GM19238 (cell line): ENCODE measurements around the gene LMOD1.

Source experiments
- DNase-seq: peaks from one replicate; pipeline ENCODE4 v3.0.0; 2011; ENCODE audit warnings: low spot score; ENCODE audit not compliant: insufficient read length

The LMOD1 gene

GRCh38 chr1:201894343-201895119, 51.8 kb downstream of the LMOD1 start:
- no peak for DNase-seq

DNA sequence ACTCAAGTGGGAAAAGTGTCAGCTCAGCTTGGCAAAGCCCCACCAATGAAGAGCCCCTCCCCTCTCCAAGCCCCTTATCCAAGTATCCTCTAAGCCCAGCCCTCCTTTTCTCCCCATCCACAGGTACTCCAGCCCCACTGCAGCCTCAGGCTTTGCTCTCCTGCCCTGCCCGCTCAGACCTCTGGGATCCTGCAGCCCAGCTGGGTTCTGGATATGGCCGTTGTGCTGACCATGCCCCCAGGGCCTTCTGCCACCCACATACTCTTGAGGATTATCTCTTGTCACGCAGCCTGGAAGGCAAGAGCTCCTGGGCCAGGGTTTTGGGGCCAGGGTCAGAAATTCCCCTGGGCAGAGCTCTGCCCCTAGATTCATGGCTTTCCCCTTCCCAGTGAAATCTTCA, 52.9 kb downstream of the LMOD1 start:
- no peak for DNase-seq

DNA sequence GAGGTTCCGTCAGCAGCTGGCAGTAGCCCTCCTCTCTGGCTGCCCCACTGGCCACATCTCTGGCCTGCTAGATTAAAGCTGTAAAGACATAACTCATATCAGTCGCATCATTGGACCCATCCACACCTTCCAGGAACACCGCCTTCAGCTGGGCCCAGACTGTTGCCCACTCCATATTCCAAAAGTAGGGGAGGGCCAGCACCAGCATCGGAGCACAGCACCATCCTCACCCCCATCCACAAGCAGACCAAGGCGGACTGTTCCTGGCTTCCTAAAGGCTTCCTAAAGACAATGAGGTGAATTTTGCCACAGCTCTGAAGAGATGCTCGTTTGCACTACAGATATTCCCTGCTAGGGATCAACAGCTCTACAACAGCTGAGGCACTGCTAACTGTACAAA, 54.1 kb downstream of the LMOD1 start:
- DNase-seq, result no peak

GRCh38 chr1:201891451-201892045, 54.8 kb downstream of the LMOD1 start:
- no peak for DNase-seq

- DNase-seq, result no peak
These were observed 55.4 kb downstream of the LMOD1 start for GRCh38 chr1:201890806-201891450.

- no peak for DNase-seq
These were observed 56.1 kb downstream of the LMOD1 start for GRCh38 chr1:201890223-201890622.

GRCh38 chr1:201889090-201889968, 57.0 kb downstream of the LMOD1 start:
- DNase-seq, result no peak

DNA sequence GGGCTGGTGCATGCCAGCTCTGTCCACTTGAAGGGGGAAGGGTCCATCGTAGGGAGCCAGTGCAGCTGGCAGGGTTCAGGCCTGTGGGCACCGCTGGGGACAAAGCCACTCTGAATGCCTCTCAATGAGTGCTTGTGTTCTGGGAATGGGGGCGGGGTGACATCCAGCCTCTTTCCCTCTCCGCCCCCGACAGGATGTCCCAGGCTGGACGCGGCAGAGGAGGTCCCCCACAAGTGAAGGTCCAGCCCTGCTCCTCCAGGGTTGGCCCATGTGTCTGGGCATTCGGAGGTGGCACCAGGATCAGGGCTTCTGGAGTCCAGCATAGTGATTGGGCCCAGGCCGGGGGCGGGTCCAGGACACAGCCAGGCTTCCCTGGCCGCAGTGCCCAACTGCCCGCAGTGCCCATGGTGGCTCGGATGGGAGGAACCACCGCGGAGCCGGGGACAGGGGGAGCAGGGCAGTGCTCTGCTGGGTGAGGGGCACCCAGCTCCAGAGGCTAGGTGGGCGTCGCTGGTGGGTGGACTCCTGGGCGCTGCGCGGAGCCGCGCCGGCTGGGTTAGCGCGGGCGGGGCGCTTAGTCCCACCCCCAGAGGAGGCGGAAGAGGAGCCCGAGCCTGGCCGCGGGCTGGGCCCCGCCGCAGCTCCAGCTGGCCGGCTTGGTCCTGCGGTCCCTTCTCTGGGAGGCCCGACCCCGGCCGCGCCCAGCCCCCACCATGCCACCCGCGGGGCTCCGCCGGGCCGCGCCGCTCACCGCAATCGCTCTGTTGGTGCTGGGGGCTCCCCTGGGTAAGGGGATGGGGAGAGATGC, 57.9 kb downstream of the LMOD1 start, which contains the start of gene SHISA4:
Gene SHISA4, plus strand, starts transcription at position 617 of the 808 bp plus-strand sequence. Its CDS starts 97 bp downstream, at position 714.
- no peak for DNase-seq

GRCh38 chr1:201887116-201887866, 59.1 kb downstream of the LMOD1 start:
- DNase-seq, result no peak

GRCh38 chr1:201886103-201886885, 60.1 kb downstream of the LMOD1 start:
- DNase-seq, result no peak

DNA sequence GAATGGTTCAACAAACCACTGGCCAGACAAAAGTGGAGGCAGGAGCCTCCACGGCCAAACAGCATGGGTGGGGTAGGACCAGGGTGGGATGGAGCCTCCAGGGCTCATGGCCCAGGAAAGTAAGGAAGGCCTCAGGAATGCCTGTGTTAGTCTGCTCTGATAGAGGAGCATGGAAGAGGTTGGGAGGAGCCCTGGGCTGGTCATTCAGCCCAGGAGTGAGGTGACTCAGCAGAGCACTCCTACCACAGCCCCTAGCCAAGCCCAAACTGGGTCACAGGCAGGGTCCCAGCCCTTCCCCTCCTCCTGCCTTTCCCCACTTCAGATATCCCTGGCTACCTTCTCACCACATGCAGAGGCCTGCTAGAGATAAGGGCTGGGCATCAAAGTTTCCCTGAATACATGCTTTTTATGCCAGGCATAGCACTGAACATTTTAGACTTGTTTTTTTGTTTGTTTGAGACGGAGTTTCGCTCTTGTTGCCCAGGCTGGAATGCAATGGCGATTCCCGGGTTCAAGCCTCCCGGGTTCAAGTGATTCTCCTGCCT, 60.7 kb downstream of the LMOD1 start:
- DNase-seq, result no peak

- DNase-seq, result no peak
These were observed 61.9 kb downstream of the LMOD1 start for GRCh38 chr1:201884425-201884824.

GRCh38 chr1:201883786-201884185, 62.6 kb downstream of the LMOD1 start:
- no peak for DNase-seq

DNA sequence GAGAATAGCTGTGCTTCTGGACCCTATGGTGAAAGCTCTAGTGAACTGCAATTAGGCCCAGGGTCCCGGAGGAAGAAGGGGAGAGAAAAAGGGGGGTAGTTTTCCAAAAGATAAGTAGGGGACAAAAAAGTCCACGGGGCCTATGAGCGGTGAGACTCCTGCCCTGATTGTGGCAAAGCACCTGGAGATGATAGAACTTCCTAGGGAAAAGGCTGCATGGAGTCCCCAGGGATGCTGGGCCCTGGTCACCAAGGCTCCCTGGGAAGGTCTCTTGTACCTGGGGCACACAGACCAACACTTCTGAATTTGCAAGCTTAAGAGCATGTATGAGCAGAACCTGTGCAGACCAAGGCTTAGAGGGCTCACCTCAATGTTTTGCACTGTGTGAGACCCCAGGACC, 63.1 kb downstream of the LMOD1 start:
- DNase-seq, result no peak

- no peak for DNase-seq
These were observed 63.6 kb downstream of the LMOD1 start for GRCh38 chr1:201882665-201883132.

GRCh38 chr1:201881617-201882016, 64.7 kb downstream of the LMOD1 start:
- no peak for DNase-seq

DNA sequence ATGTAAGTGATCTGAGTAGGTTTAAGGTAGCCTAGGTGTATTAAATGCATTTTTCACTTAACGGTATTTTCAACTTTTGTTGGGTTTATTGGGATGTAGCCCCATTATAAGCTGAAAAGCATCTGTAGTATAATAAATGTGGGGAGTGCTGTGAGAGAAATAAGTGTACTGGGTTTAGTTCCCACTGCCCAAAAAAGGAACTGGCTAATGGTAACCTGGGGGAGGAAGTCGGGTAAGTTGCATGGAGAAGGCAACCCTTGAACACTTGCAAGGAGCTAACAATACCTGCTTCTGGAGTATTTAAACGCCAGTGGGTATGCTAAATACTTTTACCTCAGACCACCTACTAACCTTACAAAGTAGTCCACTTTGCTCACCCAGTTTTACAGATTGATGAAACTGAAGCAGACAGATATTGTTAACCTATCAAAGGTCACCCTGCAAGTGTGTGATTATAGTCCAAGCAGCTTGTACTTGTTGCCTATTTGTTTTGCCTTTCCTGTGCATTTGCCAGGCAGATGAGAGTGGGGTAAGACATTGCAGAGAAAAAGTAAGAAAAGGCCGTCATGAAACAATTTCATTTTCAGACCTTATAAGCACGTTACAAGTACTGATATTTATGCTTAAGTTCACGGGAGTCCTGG, 65.3 kb downstream of the LMOD1 start:
- DNase-seq, result no peak

GRCh38 chr1:201877877-201878401, 68.4 kb downstream of the LMOD1 start:
- no peak for DNase-seq
